GM06990 (cell line): Measurements from ENCODE around the gene DNAJB4.
"Not testable (repeated sequence)": the region's sequence is repeated elsewhere in the genome, so short reads cannot be mapped to it uniquely, and the experiment has no call there.

ENCODE experiments used
- DNase-seq: peaks from one replicate; pipeline ENCODE4 v3.0.0-alpha.2; 2011; ENCODE audit not compliant: insufficient read length; ENCODE audit errors: extremely low read depth
- H3K27me3 ChIP-seq: replicated peaks from 2 replicates; pipeline ENCODE4 v1.6.0; 2011; ENCODE audit warnings: low read length; ENCODE audit not compliant: control insufficient read depth, insufficient read depth
- H3K36me3 ChIP-seq: 2 replicates; pipeline ENCODE4 v1.5.1; 2011; ENCODE audit warnings: low read length; ENCODE audit not compliant: control insufficient read depth, insufficient read depth
- H3K4me3 ChIP-seq: replicated peaks from 2 replicates; pipeline ENCODE4 v1.5.1; 2011; ENCODE audit warnings: low read depth, mild to moderate bottlenecking, control low read depth, low read length
- CTCF ChIP-seq: IDR thresholded peaks from 2 replicates; pipeline ENCODE4 v1.5.1; 2011; ENCODE audit warnings: low read length, control low read depth, mild to moderate bottlenecking, inconsistent platforms; ENCODE audit not compliant: insufficient read depth, poor library complexity, severe bottlenecking

Gene DNAJB4

DNA sequence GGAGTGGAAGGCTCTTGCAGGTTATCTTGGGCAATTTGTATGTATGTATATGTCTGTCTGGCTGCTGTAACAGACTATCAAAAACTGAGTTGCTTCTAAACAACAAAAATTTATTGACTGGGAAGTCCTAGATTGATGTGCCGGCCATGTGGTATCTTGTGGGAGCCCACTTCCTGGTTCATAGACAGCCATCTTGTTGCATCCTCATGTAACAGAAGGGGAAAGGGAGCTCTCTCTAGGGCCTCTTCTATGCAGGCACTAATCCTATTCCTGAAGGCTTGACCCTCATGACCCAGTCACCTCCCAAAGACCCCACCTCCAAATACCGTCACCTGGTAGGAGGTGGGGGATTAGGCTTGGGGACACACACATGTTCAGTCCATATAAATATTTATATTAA, 50.2 kb downstream of the DNAJB4 start:
- Histone ChIP-seq H3K4me3 (no peak overlapping the region), H3K27me3 (no peaks in the 10 kb centered on the region), H3K36me3 (no peaks in the 10 kb centered on the region)
- no peak for DNase-seq
- no peak for TF ChIP-seq CTCF

DNA sequence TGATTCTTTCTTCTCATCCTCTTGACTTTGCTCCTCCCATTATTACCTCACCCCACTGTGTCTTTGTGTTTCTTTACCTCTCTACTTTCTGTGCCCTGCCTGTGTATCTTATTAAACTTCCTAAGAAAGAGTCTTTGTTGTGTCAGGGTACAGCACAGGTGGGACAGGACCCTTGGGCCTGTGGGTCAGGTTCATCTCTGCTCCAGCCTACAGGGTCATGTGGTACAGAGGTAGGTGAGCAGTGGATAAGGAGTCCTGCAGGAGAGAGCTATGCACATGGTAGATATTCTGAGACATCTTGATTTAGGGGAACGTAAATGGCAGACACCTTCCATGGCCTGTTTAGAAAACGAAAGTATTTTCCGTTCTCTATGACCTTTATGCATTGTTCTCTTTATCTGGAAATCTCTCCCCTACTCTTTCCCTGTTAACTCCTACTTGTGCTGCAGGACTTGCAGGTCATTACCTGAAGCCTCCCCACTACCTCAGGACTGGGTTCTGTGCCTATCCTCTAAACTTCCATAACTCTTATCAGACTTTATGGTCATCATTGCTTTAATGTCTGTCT, 50.9 kb downstream of the DNAJB4 start:
- H3K4me3 ChIP-seq: no peak overlapping the region
- DNase-seq: no peak
- no peak for TF ChIP-seq CTCF
- H3K27me3 ChIP-seq: no peaks in the 10 kb centered on the region
- no peaks in the 10 kb centered on the region for H3K36me3 ChIP-seq

DNA sequence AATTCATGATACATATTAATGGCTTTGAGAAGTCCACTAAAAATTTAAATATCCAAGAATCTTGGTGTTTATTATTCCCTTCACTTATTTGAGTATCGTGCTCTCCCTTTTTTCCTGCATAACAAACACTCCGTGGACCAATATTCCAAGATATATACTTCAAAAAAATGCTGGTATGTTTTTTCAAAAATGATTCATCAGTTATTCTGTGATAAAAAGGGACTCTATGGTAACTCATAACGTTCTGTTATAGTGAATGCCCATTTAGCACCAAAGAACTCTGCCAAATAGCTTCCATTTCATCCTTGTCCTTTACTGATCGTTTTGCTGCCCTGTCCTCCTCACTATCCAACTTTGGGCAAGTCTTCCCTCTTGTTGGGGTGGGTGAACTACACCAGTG, 53.9 kb downstream of the DNAJB4 start:
- Histone ChIP-seq H3K36me3 (no peaks in the 10 kb centered on the region), H3K27me3 (no peaks in the 10 kb centered on the region), H3K4me3 (no peak overlapping the region)
- no peak for DNase-seq
- TF ChIP-seq CTCF: no peak

DNA sequence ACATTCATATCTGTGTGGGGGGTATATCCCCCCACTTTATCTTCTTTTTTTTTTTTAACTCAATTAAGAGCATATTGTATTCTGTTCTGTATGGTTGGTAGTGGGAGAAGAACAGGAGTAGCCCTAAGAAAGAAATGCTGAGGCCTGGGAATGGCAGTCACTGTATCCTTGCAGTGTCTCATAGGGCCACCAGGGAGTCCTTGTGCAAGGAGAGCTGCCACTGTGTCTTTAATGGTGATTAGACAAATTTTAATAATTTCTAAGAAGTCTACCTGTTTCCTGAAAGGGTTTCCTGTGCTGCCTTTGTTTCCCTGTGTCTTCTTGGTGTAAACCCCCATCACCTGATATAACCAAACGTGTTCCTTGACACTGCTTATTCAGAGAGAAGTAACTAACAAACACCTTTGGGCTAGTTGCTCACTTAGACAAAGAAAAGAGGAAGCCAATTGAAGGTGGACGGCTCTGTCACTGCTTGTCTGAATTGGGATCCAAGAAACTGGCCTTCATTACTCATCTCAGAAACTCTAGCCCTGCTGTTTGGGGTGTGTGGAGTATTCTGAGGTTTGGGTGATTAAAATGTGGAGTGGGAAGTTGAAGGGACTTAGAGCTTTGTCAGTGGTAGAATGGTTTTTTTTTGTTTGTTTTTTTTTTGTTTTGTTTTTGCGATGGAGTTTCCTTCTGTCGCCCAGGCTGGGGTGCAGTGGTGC, 56.3 kb downstream of the DNAJB4 start:
- DNase-seq: peak; percentile 36
- no peaks in the 10 kb centered on the region for H3K27me3 ChIP-seq
- H3K36me3 ChIP-seq: no peaks in the 10 kb centered on the region
- TF ChIP-seq CTCF: peak; percentile 12
- H3K4me3 ChIP-seq: no peak overlapping the region

- Histone ChIP-seq H3K27me3 (no peaks in the 10 kb centered on the region), H3K36me3 (no peaks in the 10 kb centered on the region), H3K4me3 (no peak overlapping the region)
- no peak for DNase-seq
- no peak for TF ChIP-seq CTCF
Measured at GRCh38 chr1:78061825-78062523, 57.2 kb downstream of the DNAJB4 start.

DNA sequence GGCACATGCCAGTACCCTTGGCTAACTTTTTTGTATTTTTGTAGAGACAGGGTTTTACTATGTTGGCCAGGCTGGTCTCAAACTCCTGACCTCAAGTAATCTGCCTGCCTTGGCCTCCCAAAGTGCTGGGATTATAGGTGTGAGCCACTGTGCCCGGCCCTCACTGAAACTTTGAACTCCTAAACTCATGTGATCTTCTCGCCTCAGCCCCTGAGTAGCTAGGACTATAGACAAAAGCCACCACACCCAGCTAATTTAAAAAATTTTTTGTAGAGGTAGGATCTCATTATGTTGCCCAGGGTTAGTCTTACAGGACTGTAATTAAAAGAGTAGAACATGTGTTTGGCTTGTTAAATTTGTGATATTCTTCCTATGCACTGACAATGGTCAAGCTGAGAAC, 60.1 kb downstream of the DNAJB4 start:
- not testable (repeated sequence) for H3K27me3 ChIP-seq, H3K36me3 ChIP-seq, DNase-seq, H3K4me3 ChIP-seq
